KG1 (cell line): ENCODE data around the gene CCDC69.

ENCODE experiments used
- DNase-seq: peaks from one replicate; lab custom pipeline; 2025; lab: John Stamatoyannopoulos, UW

The CCDC69 gene

DNA sequence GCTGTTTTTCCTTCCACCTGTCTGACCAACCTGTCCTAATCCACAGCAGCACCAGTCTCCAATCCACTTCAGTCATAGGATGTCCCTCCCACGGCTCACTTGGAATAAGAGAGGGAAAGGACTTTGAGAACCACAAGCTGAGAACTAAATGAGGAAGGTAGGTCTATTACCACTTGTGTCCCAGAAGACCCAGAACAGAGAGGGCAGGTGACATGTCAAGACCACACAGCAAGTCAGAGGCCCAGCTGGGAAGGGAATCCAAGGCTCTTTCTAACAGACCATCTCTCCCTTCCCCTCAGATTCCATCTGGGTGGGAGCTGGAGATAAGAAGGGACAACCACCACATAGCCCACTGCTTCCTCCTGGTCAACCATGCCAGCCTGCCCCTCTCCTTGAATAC, 81.0 kb downstream of the CCDC69 start:
- DNase-seq: no peak

DNA sequence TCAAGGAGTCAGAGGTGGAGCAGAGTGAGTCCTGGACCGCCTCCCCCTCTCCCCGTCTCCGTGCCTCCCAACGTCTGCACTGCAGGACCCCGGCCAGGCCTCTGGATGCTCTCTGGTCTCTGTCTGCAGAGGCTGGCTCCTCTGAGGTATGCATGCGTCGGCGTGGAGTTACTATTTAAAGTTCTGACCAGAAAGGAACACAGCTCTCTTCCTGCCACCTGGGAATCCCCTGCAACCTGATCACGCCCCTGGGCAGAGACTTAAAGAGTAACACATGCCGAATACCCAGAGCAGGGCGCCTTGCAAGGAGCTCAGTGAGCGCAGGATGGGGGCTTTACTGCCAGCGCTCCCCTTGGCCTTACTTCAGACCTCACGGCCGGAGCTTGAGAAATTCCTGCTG, 82.4 kb downstream of the CCDC69 start:
- DNase-seq: no peak

DNA sequence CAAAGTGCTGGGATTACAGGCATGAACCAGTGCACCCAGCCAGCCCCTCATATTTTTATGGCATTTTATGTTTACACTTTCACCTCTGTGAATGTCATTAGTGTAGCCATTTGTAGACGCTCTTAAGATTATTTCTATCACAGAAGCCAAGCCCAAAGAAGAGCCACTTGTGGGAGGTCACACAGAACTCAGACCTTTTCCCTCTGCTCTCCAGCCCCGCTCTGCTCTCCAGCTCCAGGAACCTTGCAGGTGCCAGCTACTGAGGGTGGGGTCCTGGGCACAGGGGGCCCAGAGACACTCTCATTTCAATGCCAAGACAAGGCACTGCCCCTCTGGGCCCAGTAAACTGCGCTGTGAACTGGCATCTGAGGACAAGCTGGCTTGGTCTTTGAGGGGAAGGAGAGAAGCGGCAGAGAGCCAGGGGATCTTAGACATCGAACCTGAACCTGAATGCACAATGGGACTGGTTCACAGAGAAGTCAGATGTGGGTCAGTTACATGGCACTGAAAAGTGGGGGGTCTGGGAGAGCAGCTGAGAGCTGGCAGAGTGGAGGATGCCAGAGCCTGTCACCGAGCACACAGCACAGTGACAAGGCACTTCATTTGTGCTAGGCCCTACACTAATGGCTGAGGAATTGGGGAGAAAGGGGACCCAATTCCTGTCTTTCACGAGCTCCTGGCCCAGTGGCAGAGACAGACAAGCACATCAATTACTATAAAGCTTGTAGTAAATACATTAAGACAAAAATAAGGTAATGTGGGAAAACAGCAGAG, 83.0 kb downstream of the CCDC69 start:
- DNase-seq: no peak

DNA sequence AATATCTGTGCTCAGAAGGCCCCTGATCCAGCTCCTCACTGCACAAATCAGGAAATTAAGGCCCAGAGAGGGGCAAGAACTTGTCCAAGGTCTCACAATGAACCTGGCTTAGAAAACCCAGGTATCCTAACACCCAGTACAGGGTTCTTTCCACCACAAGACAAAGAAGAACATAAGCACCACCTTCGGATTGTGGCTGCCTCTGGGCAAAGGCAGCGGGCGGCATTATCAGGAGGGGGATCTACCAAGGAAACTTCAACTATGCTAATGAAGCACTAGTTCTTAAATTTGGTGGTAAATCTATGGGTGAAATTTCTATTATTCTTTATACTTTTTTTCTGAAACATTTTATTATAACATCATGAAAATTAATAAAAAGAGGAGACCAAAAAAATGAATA, 84.2 kb downstream of the CCDC69 start:
- DNase-seq: no peak

DNA sequence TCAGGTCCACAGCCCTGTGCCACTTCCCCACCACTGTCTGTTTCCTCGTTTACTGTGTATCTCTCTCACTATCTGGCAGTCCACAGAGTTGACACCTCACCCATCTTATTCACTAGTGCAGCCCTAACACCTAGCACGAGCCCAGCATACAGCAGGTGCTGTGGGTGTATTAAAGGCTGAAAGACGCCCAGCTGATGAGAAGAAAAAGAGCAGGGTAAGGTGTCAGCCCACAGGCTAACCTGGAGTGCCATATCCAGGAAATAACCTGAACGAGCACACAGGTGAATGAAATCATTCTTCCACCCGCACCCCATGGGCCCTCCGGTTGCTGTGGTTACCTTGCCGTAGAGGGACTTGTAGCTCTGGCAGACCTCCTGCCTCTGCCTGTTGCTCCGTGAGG, 84.9 kb downstream of the CCDC69 start:
- DNase-seq: no peak

DNA sequence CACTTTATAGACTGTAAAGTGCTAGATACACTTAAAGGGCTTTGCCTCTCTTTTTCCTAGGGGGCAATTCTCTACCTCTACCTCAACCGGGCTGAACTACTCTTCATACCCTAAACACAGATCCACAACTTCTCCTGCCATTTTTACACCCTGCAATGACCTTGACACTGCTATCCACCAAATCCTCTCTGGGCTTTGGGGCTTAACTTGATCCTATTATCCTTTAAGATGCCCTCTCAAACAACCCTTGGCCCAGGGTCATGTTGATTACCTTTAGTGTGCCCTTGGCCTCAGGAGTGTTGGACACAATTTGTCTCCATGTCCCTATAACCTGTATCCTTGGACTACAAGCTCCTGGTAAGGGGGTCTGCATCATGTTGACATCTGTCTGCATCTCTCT, 85.8 kb downstream of the CCDC69 start:
- no peak for DNase-seq

DNA sequence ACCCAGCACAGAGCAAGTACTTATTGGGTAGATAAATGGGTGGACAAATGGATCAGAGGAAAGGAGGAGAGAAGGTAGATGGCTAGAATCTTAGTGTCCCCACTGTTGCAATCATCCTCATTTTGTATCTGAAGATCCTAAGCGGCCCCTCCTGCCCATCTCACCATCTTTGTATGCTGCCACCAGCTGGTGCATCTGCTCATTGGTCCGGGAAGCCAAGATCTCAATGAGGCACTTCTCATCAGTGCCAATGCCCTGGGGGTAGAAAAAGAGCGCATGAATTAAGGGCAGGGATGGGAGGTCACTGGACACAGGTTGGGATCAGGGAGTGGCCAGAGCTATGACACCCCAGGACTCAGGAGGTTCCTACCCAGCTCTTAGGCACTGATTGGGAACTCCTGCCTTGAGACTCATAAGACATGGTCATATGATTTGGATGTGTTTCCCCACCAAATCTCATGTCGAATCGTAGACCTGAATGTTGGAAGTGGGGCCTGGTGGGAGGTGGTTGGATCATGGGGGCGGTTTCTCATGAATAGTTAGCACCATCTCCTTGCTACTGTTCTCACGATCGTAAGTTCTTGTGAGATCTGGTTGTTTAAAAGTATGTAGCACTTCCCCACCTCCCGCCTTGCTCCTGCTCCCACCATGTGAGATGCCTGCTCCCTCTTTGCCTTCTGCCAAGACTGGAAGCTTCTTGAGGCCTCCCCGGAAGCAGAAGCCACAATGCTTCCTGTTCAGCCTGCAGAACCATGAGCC, 86.6 kb downstream of the CCDC69 start:
- DNase-seq: no peak

DNA sequence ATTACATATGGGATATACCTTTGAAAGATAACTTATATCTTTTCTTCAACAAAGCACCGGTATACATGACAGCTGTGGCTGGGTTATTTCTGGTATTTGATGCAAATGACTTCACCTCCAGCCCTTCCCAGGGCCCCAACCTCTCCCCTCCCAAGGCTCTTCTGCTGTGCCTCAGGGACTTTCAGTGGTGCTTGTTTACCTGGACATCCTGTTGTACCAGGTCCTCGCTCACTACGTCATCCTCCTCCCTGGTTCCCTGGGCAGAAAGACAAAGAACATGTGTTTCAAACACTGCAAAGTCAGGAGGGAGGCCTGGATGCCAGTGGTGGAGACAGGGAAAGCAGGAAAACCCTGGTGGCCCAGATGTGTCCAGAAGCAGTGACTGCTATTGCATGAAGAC, 89.7 kb downstream of the CCDC69 start:
- no peak for DNase-seq

DNA sequence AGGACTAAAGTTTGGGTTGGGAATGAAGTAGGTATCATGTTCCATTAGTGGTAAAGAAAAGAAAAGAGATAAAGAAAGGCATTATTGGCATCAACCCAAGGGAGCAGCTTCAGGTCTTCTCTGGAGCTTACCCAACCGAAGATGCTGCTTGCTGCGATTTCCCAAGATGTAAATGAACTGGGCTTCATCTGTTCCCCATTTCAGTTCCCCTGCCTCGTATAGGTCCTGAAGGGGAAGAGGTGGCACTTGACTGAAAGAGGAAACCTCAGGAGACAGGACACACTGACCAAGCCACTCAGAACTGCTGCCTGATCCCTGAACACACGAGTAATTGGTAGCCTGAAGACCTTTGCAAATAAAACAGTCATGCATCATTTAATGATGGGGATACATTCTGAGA, 90.9 kb downstream of the CCDC69 start:
- DNase-seq: no peak
